ENCODE measurements around the gene MRPL40.

Gene MRPL40

DNA sequence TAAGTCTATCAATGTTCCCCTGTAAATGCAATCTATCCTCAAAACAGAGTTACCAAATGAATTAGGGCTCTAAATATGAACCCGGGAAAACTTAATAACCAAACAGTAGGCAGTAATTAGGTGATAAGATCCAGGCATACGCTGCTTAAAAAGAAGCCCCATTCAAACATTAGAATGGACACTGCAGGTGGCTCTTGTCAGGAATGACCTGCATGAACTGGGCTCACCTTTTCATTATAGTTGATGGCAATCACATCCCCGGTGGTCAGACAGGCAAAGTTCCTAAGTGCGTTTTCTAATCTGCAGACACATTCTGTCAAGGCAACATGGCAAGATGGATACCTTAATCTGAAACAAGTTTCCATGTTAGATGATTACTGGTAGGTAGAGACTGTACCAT lies 32.6 kb downstream of the MRPL40 start:
- no peak overlapping the region for H3K4me3 ChIP-seq (ENCODE audit: control insufficient read depth, low read depth, low read length)
- no peak for DNase-seq (ENCODE audit: low read depth)
- TF ChIP-seq, protein P1, sequence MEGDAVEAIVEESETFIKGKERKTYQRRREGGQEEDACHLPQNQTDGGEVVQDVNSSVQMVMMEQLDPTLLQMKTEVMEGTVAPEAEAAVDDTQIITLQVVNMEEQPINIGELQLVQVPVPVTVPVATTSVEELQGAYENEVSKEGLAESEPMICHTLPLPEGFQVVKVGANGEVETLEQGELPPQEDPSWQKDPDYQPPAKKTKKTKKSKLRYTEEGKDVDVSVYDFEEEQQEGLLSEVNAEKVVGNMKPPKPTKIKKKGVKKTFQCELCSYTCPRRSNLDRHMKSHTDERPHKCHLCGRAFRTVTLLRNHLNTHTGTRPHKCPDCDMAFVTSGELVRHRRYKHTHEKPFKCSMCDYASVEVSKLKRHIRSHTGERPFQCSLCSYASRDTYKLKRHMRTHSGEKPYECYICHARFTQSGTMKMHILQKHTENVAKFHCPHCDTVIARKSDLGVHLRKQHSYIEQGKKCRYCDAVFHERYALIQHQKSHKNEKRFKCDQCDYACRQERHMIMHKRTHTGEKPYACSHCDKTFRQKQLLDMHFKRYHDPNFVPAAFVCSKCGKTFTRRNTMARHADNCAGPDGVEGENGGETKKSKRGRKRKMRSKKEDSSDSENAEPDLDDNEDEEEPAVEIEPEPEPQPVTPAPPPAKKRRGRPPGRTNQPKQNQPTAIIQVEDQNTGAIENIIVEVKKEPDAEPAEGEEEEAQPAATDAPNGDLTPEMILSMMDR (conservative IDR thresholded peaks at IDR 0.05; ENCODE audit: control insufficient read depth, insufficient read depth, low read depth, low read length) = no peak

DNA sequence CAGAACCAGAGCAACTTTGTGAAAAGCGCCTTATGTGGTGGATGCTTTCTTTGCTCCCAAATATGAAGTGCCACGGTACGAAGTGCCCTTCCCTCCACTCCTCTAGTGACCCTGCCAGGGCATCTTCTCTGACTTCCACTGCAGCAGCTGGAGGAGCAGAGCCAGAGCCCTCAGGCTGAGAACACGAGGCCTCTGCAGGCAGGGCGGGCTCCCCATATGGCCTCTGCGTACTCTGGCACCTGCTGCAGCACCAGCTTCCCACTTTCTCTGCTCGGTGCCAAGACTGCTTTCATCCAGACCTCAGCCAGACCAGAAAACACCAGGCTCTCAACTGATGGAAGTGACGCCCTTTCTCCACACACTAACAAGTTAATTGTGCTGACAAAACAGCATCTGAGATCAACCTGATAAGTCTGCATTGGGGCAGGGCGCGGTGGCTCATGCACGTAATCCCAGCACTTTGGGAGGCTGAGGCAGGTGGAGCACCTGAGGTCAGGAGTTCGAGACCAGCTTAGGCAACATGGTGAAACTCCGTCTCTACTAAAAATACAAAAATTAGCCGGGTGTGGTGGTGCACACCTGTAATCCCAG lies 33.9 kb downstream of the MRPL40 start:
- no peak overlapping the region for H3K4me3 ChIP-seq (ENCODE audit: control insufficient read depth, low read depth, low read length)
- TF ChIP-seq, protein P1 (conservative IDR thresholded peaks at IDR 0.05; ENCODE audit: control insufficient read depth, insufficient read depth, low read depth, low read length) = no peak
- DNase-seq (ENCODE audit: low read depth) = no peak

DNA sequence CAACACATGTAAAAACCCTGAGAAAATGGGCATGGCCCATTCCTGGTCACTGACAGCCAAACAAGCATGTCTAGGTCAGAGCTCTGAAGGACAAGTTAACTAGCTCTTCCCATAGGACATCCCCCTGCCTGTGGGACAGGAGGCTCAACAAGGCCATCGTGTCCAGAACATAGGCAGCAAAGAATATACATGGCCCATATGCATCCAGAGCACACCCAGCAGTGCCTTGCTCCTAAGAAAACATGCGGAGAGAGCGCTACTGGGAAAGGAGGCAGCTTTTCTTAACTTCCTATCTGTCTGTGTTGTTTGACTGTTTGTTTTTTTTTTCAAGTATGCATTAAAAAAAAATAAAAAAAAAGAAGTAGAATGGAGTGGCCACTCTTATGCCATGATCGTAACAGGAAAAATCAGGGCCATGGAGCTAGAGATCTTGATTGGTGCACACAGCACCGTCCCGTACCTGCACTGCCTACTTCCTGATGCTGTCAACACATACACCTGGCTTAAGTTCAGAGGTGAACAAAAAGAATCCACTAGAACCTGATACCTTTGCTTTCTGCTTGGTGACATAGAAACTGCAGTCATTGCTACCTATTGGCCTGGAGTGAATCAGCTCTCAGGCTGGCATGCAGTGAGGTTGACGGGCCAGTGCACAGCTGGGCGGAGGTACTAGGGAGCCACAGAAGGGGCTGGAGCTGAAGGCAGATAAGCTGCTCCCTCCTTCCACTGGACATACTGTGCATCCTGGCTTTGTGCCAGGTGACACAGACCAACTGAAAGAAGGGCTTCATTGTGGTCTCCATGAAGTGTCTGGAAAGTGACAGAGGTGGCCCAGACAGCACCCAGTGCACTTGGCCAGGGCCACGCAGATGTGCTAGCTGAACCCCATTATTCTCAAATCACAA lies 34.8 kb downstream of the MRPL40 start:
- TF ChIP-seq, protein P1 (conservative IDR thresholded peaks at IDR 0.05; ENCODE audit: control insufficient read depth, insufficient read depth, low read depth, low read length) = no peak
- no peak overlapping the region for H3K4me3 ChIP-seq (ENCODE audit: control insufficient read depth, low read depth, low read length)
- DNase-seq (ENCODE audit: low read depth) = no peak

DNA sequence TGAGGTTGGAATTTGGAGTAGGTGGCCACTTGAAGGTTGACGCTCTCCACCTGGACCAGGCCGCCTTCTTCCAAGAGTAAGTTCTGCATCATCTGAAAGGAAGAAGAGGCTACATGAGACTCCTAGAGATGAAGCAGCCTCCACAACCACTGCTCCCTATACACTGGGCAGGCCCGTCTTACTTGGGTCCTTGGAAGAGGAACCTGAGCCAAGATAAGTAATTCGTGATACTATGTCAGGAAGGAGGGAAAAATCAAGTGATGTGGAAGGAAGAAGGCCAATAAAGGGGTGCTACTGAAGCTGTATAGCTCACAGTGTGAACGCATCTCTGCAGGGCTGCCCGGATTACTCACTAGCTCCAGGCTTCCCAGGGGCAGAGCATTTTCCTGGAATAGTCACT lies 35.6 kb downstream of the MRPL40 start:
- TF ChIP-seq, protein P1 (conservative IDR thresholded peaks at IDR 0.05; ENCODE audit: control insufficient read depth, insufficient read depth, low read depth, low read length) = no peak
- no peak overlapping the region for H3K4me3 ChIP-seq (ENCODE audit: control insufficient read depth, low read depth, low read length)
- no peak for DNase-seq (ENCODE audit: low read depth)

DNA sequence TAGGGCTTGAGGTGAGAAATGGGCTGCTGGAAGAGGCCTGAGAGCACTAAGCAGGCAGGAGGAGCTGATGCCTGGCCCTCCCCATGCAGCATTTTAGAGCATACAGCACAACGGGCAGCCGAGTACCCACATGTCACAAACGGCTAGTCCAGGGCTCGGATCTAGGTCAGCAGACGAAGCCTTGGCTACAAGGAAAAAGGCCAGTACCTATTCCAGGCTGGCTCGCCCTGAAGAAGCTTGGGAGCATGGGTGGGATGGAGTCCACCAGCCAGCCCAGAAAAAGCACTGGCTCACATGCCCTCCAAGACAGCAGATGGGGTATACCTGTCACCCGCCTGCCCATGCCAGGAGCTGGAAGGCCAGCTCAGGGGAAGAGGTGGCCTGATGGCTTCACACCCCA lies 37.1 kb downstream of the MRPL40 start:
- TF ChIP-seq, protein P1 (conservative IDR thresholded peaks at IDR 0.05; ENCODE audit: control insufficient read depth, insufficient read depth, low read depth, low read length) = no peak
- H3K4me3 ChIP-seq (ENCODE audit: control insufficient read depth, low read depth, low read length) = no peak overlapping the region
- DNase-seq (ENCODE audit: low read depth) = no peak

DNA sequence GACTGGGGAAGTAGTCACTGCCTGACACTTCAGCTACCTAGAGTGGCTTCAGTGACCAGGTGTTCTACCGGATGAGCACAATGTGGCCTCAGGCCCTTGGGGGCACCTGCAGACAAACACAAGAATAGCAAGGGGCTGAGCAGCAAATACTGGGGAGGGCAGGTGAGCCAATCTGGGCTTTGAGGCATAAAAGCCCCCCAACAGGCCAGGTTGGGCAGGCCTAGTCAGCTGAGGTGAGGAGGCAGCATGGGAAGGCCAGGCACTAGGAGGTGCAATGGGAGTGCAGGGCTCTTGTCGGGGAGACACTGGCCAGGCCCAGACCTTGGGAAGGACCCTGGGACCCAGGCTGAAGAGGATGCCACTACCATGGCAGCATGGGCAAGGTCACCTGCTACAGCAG lies 37.7 kb downstream of the MRPL40 start:
- H3K4me3 ChIP-seq (ENCODE audit: control insufficient read depth, low read depth, low read length) = no peak overlapping the region
- DNase-seq (ENCODE audit: low read depth) = no peak
- TF ChIP-seq, protein P1 (conservative IDR thresholded peaks at IDR 0.05; ENCODE audit: control insufficient read depth, insufficient read depth, low read depth, low read length) = no peak

All from fibroblast of mammary gland (primary cell).